Smooth muscle cell (in vitro differentiated cells): ENCODE results near the gene CDH26. TPM values are rescaled to one million over a fixed set of nuclear protein-coding genes. Genes with fewer than 3 reads are reported as not detected.

Experiments used
- DNase-seq: peaks from one replicate; lab custom pipeline; 2025; ENCODE audit not compliant: unreplicated experiment; lab: John Stamatoyannopoulos, UW
- H2AFZ ChIP-seq: fragments of 200-600 bp; sonication (generic); 2 replicates; pipeline ENCODE4 v1.6.0; 2016; ENCODE audit warnings: antibody characterized with exemption, low read depth, mild to moderate bottlenecking
- H3F3A ChIP-seq: fragments of 200-600 bp; sonication (generic); 2 replicates; pipeline ENCODE4 v1.6.0; 2017; ENCODE audit warnings: antibody characterized with exemption, low read depth
- H3K27ac ChIP-seq: fragments of 200-600 bp; sonication (generic); 2 replicates; pipeline ENCODE4 v1.5.1; 2016; ENCODE audit warnings: low read depth, mild to moderate bottlenecking
- H3K27me3 ChIP-seq: fragments of 200-600 bp; sonication (generic); 2 replicates; pipeline ENCODE4 v1.6.1; 2016; ENCODE audit warnings: low read depth, mild to moderate bottlenecking
- H3K36me3 ChIP-seq: fragments of 200-600 bp; sonication (generic); 2 replicates; pipeline ENCODE4 v1.5.1; 2016; ENCODE audit warnings: low read depth
- H3K4me1 ChIP-seq: fragments of 200-600 bp; sonication (generic); 2 replicates; pipeline ENCODE4 v1.5.1; 2016; ENCODE audit warnings: low read depth
- H3K4me2 ChIP-seq: fragments of 200-600 bp; sonication (generic); 2 replicates; pipeline ENCODE4 v1.6.0; 2016; ENCODE audit warnings: mild to moderate bottlenecking
- H3K4me3 ChIP-seq: fragments of 200-600 bp; sonication (generic); 2 replicates; pipeline ENCODE4 v1.5.1; 2016; ENCODE audit warnings: mild to moderate bottlenecking
- H3K79me2 ChIP-seq: fragments of 200-600 bp; sonication (generic); 2 replicates; pipeline ENCODE4 v1.6.0; 2016; ENCODE audit warnings: low read depth, mild to moderate bottlenecking
- H3K9ac ChIP-seq: fragments of 200-600 bp; sonication (generic); 2 replicates; pipeline ENCODE4 v1.6.0; 2016; ENCODE audit warnings: low read depth
- H3K9me3 ChIP-seq: fragments of 200-600 bp; sonication (generic); replicated peaks from 2 replicates; pipeline ENCODE4 v1.5.1; 2016; ENCODE audit warnings: low read depth
- H4K20me1 ChIP-seq: fragments of 200-600 bp; sonication (generic); 2 replicates; pipeline ENCODE4 v1.6.0; 2016; ENCODE audit warnings: low read depth
- WGBS: methylation state at CpG from one replicate; pipeline ENCODE4 v1.1.7; 2016; ENCODE audit warnings: low lambda C conversion rate; 5-methylcytosine and 5-hydroxymethylcytosine counted together
- polyA plus RNA-seq: library from polyadenylated mRNA; unstranded; fragments of >200 nt; fragmentation: Nextera tagmentation; extraction: Ambion mirVana; gene quantifications from 2 replicates; pipeline ENCODE4 v1.2.1, GENCODE V29; 2016
- total RNA-seq: library from RNA; depleted of rRNA; stranded (reverse); fragments of >200 nt; gene quantifications from 2 replicates; pipeline ENCODE4 v1.2.3, GENCODE V29; 2014
- TF ChIP-seq, protein P1 (sequence below): fragments of 200-600 bp; sonication (generic); IDR thresholded peaks from 2 replicates; pipeline ENCODE4 v1.5.1; 2017; ENCODE audit warnings: borderline replicate concordance, mild to moderate bottlenecking, antibody characterized with exemption; ENCODE audit not compliant: insufficient read depth, poor library complexity, severe bottlenecking

CDH26 gene
- total and polyA plus RNA-seq, 2 experiments from 2014 or later: 0.18 to 1.2 TPM

DNA sequence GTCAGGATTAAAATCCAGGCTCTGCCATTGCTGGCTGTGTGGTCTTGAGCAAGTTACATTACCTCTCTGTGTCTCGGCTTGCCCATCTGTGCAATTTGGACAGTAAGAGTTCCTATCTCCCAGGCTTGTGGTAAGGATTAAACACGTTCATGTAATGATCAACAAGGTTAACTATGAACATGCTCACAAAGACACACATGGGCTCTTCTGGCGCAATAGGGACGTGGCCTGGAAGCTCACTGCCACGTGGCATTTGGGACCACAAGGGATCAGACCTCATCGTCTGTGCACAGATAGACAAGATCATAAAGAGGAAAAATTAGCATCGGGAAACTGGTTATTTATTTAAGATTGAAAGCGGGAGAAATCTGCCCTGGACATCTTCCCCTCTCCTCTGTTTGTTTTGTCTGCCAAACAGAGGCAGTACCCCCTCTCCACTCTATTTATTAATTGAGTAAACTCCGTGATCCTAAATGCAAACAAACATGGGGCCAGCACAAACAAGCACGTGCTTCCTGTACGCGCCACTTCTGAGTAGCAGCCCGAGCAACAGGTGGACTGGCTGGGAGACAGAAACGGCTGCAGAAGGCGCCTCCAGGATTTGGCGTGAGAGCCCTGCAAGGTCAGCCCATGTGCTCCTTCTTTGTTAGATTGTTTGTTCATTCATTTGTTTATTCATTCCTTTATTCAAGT lies 95.0 kb downstream of the CDH26 start:
- no peak overlapping the region for H3K4me2 ChIP-seq
- H3K4me1 ChIP-seq: peaks cover 6% of the 10 kb centered on the region
- H2AFZ ChIP-seq: no peak overlapping the region
- no peak for DNase-seq
- 93% methylated on average over 16 of the region's 16 CpGs for WGBS
- no peaks in the 10 kb centered on the region for H3F3A ChIP-seq
- H3K36me3 ChIP-seq: no peaks in the 10 kb centered on the region
- H3K9ac ChIP-seq: no peak overlapping the region
- no peak overlapping the region for H3K4me3 ChIP-seq
- no peaks in the 10 kb centered on the region for H3K9me3 ChIP-seq
- no peaks in the 10 kb centered on the region for H4K20me1 ChIP-seq
- TF ChIP-seq, protein P1, sequence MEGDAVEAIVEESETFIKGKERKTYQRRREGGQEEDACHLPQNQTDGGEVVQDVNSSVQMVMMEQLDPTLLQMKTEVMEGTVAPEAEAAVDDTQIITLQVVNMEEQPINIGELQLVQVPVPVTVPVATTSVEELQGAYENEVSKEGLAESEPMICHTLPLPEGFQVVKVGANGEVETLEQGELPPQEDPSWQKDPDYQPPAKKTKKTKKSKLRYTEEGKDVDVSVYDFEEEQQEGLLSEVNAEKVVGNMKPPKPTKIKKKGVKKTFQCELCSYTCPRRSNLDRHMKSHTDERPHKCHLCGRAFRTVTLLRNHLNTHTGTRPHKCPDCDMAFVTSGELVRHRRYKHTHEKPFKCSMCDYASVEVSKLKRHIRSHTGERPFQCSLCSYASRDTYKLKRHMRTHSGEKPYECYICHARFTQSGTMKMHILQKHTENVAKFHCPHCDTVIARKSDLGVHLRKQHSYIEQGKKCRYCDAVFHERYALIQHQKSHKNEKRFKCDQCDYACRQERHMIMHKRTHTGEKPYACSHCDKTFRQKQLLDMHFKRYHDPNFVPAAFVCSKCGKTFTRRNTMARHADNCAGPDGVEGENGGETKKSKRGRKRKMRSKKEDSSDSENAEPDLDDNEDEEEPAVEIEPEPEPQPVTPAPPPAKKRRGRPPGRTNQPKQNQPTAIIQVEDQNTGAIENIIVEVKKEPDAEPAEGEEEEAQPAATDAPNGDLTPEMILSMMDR: no peak
- H3K27me3 ChIP-seq: no peaks in the 10 kb centered on the region
- no peak overlapping the region for H3K27ac ChIP-seq
- no peaks in the 10 kb centered on the region for H3K79me2 ChIP-seq

DNA sequence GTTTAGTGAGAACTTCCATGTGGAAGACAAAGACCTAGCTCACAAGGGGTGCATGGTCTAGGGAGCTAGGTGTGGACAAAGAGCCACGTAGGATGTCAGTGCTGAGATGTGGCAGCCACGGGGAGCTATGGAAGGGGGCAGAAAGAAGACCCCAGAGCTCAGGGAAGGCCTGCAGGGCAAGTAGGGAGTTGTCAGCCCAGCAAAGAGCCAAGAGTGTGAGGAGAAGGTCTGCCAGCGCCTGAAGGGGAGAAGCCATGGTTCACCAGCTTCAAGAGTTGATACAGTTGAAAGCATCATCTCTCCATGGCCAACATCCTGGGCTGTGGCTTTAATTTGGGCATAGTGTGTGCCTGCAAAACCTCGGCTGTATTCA lies 95.6 kb downstream of the CDH26 start:
- Histone ChIP-seq H3K36me3 (no peaks in the 10 kb centered on the region), H3F3A (no peaks in the 10 kb centered on the region), H3K4me1 (peaks cover 8% of the 10 kb centered on the region), H3K9ac (no peak overlapping the region), H3K27ac (no peak overlapping the region), H2AFZ (no peak overlapping the region), H3K4me2 (no peak overlapping the region), H3K9me3 (no peaks in the 10 kb centered on the region), H3K27me3 (no peaks in the 10 kb centered on the region), H4K20me1 (no peaks in the 10 kb centered on the region), H3K79me2 (no peaks in the 10 kb centered on the region), H3K4me3 (no peak overlapping the region)
- WGBS: 99% methylated on average over 4 of the region's 4 CpGs
- TF ChIP-seq, protein P1: no peak
- DNase-seq: no peak

DNA sequence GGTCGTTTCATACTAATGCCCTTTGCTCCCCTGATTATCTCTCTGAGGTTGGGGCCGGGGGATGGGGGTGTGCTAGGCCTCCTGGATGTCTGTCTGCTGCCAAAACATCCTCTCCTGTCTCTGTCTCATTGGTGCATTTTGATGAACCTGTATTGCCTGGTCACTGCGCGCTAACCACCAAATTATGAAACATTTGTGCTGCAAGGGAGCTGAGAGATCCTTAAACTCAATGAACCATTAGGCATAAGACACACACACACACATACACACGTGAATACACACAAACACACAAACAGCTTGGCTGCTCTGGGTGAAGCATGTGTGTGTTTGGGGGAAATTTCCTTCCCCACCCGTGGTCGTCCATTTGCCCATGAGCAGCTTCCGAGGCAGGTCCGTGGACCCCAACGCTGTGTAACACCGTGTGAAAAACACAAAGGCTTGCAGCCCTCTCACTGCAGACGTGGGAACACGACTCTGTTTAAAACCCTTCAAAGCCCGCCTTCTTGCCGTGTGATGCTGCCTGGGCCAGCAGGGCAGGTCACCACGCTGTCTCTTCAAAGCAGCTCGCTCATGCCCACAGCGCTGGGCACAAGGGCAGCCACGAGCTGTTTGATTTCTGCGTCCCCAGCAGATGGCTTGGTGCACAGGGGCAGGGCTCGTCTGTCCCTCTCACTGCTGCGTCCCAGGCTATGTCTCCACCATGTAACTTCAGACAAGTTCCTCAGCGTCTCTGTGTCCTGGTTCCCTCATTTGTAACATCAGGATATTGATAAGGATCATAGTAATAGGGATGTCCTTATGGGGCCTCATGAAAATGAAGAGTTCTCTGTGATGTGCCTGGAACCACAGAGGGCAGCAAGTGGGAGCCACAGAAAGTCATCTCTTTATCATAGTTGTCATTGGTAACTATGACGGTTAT lies 96.8 kb downstream of the CDH26 start:
- Histone ChIP-seq H3K4me1 (peaks cover 8% of the 10 kb centered on the region), H3K4me3 (no peak overlapping the region), H3K9ac (no peak overlapping the region), H3K4me2 (no peak overlapping the region), H3K79me2 (no peaks in the 10 kb centered on the region), H3F3A (no peaks in the 10 kb centered on the region), H3K27ac (no peak overlapping the region), H3K9me3 (no peaks in the 10 kb centered on the region), H3K27me3 (no peaks in the 10 kb centered on the region), H4K20me1 (no peaks in the 10 kb centered on the region), H2AFZ (no peak overlapping the region), H3K36me3 (no peaks in the 10 kb centered on the region)
- TF ChIP-seq, protein P1: no peak
- 91% methylated on average over 24 of the region's 24 CpGs for WGBS
- DNase-seq: no peak
